KMS-11 (cell line): Measurements from ENCODE around the gene PMM2.
A peak's percentile ranks its signal among the peaks of the same experiment; 100 is the strongest.
"Not testable (repeated sequence)": the region's sequence is repeated elsewhere in the genome, so short reads cannot be mapped to it uniquely, and the experiment has no call there.

ENCODE experiments used
- H2AFZ ChIP-seq: fragments of 200-600 bp; sonication (generic); 2 replicates; pipeline ENCODE4 v1.6.1; 2016; ENCODE audit warnings: antibody characterized with exemption, mixed run types, low read depth
- H3K27ac ChIP-seq: fragments of 200-600 bp; sonication (generic); 2 replicates; pipeline ENCODE4 v1.6.1; 2016; ENCODE audit warnings: mild to moderate bottlenecking, mixed run types
- H3K27me3 ChIP-seq: fragments of 200-600 bp; sonication (generic); 2 replicates; pipeline ENCODE4 v1.6.1; 2017; ENCODE audit warnings: mild to moderate bottlenecking, low read depth, mixed run types, moderate library complexity; ENCODE audit not compliant: insufficient read depth
- H3K36me3 ChIP-seq: fragments of 200-600 bp; sonication (generic); 2 replicates; pipeline ENCODE4 v1.6.1; 2017; ENCODE audit warnings: mild to moderate bottlenecking, mixed run types; ENCODE audit not compliant: insufficient read depth
- H3K4me1 ChIP-seq: fragments of 200-600 bp; sonication (generic); 2 replicates; pipeline ENCODE4 v1.6.1; 2016; ENCODE audit warnings: mild to moderate bottlenecking, low read depth, mixed run types; ENCODE audit not compliant: poor library complexity, severe bottlenecking
- H3K4me2 ChIP-seq: fragments of 200-600 bp; sonication (generic); 2 replicates; pipeline ENCODE4 v1.7.0; 2016; ENCODE audit warnings: mild to moderate bottlenecking, mixed run types
- H3K4me3 ChIP-seq: fragments of 200-600 bp; sonication (generic); IDR thresholded peaks from 2 replicates; pipeline ENCODE4 v1.6.1; 2017; ENCODE audit warnings: low read depth, low read length, mixed read lengths; ENCODE audit not compliant: insufficient read depth
- H3K79me2 ChIP-seq: fragments of 200-600 bp; sonication (generic); 2 replicates; pipeline ENCODE4 v1.6.1; 2016; ENCODE audit warnings: low read depth, mixed run types; ENCODE audit not compliant: insufficient read depth
- H3K9ac ChIP-seq: fragments of 200-600 bp; sonication (generic); 2 replicates; pipeline ENCODE4 v1.6.1; 2016; ENCODE audit warnings: mild to moderate bottlenecking, mixed run types
- H4K20me1 ChIP-seq: fragments of 200-600 bp; sonication (generic); 2 replicates; pipeline ENCODE4 v1.6.1; 2016; ENCODE audit warnings: mild to moderate bottlenecking, mixed run types; ENCODE audit not compliant: insufficient read depth
- TF ChIP-seq, protein P1 (sequence below): fragments of 200-600 bp; sonication (generic); conservative IDR thresholded peaks from 2 replicates; pipeline ENCODE4 v1.6.1; 2017; ENCODE audit warnings: low read depth, mild to moderate bottlenecking, antibody characterized with exemption, low read length, moderate library complexity, mixed read lengths

The PMM2 gene

DNA sequence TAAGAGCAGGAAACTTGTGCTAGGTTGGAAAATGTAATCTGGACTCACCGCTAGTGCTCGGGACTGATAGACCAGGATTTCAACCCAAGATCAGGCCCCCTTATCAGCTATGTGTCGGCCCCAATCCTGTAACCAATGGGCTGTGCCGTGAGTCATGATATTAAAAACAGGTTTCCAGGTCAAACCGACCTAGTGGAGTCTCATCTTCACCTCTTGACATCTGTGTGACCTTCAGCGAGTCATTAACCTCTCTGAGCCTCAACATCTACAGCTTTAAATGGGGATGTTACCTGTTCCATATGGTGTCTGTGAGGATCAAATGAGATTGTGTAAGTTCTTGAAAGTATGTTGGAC, 512 bp downstream of the PMM2 start:
- Histone ChIP-seq H3K4me1 (peaks cover 29% of the 10 kb centered on the region), H3K36me3 (peaks cover 19% of the 10 kb centered on the region; the same call in 1 of the 2 replicates), H3K27me3 (no peaks in the 10 kb centered on the region), H3K27ac (peak overlapping the region; percentile 58), H2AFZ (peak overlapping the region; percentile 58), H3K9ac (peak overlapping the region; percentile 88), H3K4me2 (peak overlapping the region; percentile 78), H3K4me3 (no peak overlapping the region), H4K20me1 (peaks cover 25% of the 10 kb centered on the region; the same call in 1 of the 2 replicates), H3K79me2 (peaks cover 83% of the 10 kb centered on the region)
- TF ChIP-seq, protein P1, sequence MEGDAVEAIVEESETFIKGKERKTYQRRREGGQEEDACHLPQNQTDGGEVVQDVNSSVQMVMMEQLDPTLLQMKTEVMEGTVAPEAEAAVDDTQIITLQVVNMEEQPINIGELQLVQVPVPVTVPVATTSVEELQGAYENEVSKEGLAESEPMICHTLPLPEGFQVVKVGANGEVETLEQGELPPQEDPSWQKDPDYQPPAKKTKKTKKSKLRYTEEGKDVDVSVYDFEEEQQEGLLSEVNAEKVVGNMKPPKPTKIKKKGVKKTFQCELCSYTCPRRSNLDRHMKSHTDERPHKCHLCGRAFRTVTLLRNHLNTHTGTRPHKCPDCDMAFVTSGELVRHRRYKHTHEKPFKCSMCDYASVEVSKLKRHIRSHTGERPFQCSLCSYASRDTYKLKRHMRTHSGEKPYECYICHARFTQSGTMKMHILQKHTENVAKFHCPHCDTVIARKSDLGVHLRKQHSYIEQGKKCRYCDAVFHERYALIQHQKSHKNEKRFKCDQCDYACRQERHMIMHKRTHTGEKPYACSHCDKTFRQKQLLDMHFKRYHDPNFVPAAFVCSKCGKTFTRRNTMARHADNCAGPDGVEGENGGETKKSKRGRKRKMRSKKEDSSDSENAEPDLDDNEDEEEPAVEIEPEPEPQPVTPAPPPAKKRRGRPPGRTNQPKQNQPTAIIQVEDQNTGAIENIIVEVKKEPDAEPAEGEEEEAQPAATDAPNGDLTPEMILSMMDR: no peak

DNA sequence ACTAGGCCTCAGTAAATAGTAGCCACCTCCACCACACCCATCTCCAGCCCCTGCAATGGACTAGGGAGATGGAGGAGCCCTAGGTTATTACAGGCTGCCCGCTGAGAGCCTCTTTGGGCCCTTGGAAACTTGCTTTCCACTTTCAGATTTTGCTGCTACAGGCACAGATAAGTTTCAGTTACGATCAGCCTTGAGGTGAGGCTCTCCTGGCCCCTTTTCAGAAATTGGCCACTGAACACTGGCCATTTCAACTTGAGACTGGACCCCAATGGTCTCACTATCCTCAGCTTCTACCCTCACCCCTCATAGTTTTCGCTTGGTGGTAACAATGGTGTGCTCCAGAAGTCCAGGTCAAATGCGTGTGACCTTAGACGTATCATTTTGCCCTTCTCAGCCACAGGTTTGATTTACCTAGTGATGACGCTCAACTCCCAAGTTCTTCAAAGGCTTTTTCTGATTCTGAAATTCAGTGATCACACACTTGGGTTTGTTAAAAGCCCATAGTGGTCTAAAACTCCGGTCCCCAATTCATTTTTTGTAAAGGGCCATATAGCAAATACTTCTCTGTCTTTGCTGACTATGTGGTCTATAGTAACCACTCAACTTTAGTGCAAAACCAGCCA, 1.0 kb downstream of the PMM2 start:
- H3K27ac ChIP-seq: peak overlapping the region; percentile 58
- H3K79me2 ChIP-seq: peaks cover 88% of the 10 kb centered on the region
- H3K9ac ChIP-seq: peak overlapping the region; percentile 88
- TF ChIP-seq, protein P1: no peak
- H3K4me1 ChIP-seq: peaks cover 29% of the 10 kb centered on the region
- no peak overlapping the region; the same call in 1 of the 2 replicates for H2AFZ ChIP-seq
- H3K27me3 ChIP-seq: no peaks in the 10 kb centered on the region
- H3K4me3 ChIP-seq: no peak overlapping the region
- H3K4me2 ChIP-seq: peak overlapping the region; percentile 78
- H4K20me1 ChIP-seq: peaks cover 25% of the 10 kb centered on the region; the same call in 1 of the 2 replicates
- H3K36me3 ChIP-seq: peaks cover 21% of the 10 kb centered on the region; the same call in 1 of the 2 replicates

- peaks cover 25% of the 10 kb centered on the region; the same call in 1 of the 2 replicates for H3K36me3 ChIP-seq
- TF ChIP-seq, protein P1: no peak
- H3K4me2 ChIP-seq: no peak overlapping the region
- H3K4me3 ChIP-seq: no peak overlapping the region
- H3K27ac ChIP-seq: no peak overlapping the region
- H3K79me2 ChIP-seq: peaks cover 90% of the 10 kb centered on the region
- peaks cover 33% of the 10 kb centered on the region; the same call in 1 of the 2 replicates for H4K20me1 ChIP-seq
- no peaks in the 10 kb centered on the region for H3K27me3 ChIP-seq
- H2AFZ ChIP-seq: no peak overlapping the region
- H3K9ac ChIP-seq: no peak overlapping the region
- H3K4me1 ChIP-seq: peaks cover 23% of the 10 kb centered on the region
Measured at GRCh38 chr16:8801701-8802100, 4.1 kb downstream of the PMM2 start.

- H3K4me2 ChIP-seq, H3K27ac ChIP-seq, H3K4me3 ChIP-seq, H2AFZ ChIP-seq, H3K27me3 ChIP-seq, H3K9ac ChIP-seq: not testable (repeated sequence)
- Histone ChIP-seq H3K79me2 (peaks cover 87% of the 10 kb centered on the region), H3K36me3 (peaks cover 38% of the 10 kb centered on the region; the same call in 1 of the 2 replicates), H4K20me1 (peaks cover 33% of the 10 kb centered on the region; the same call in 1 of the 2 replicates), H3K4me1 (peaks cover 22% of the 10 kb centered on the region)
Measured at GRCh38 chr16:8803733-8804132, 6.1 kb downstream of the PMM2 start.

DNA sequence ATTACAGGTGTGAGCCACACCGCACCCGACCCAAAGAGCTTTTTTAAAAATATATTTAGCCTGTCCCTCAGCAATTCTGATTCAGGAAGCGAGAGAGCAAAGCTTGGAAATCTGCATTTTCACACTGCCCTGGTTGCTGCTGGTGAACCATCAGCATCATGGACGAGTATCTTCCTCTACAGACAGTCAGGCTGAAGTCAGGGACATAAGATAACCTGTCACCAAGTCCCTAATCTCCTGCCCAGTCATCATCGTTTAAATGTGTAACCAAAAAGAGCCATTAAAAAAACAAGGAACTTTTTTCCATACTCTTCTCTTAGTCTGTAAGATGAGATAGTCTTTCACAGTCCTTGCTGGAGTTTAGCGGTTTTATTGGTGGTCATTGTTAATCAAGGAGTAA, 6.7 kb downstream of the PMM2 start:
- Histone ChIP-seq H3K4me1 (peaks cover 18% of the 10 kb centered on the region), H2AFZ (no peak overlapping the region), H3K9ac (no peak overlapping the region), H4K20me1 (peaks cover 32% of the 10 kb centered on the region; the same call in 1 of the 2 replicates), H3K4me3 (no peak overlapping the region), H3K4me2 (no peak overlapping the region), H3K27me3 (no peaks in the 10 kb centered on the region), H3K27ac (no peak overlapping the region), H3K36me3 (peaks cover 40% of the 10 kb centered on the region; the same call in 1 of the 2 replicates), H3K79me2 (peaks cover 87% of the 10 kb centered on the region)
- TF ChIP-seq, protein P1: no peak
